ENCODE results near the gene CEMIP. TPM values are rescaled to one million over a fixed set of nuclear protein-coding genes. Genes with fewer than 3 reads are reported as not detected.

CEMIP gene
- total and polyA plus RNA-seq, 10 of the 15 experiments (the other 5 are each of a cell fraction or from before 2014, with no cell fraction given) = 0.01 to 0.44 (median 0.16) TPM; not detected in 6

DNA sequence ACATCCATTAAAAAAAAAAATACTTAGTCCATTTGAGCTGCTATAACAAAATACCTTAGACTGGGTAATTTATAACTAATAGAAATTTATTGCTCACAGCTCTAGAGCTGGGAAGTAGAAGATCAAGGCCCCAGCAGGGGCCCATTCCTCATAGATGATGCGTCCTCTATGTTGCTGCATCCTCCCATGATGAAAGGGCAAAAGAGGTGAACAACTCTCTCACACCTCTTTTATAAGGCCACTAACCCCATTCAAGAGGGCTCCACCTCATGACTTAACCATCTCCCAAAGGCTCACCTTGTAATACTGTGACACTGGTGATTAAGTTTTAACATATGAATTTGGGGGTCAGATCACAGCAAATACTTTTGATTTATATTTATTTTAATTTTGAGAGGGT is 218.5 kb downstream of the CEMIP start:
- Histone ChIP-seq H3K9ac (ENCODE audit: control insufficient read depth, insufficient read depth, low read length) (no peak overlapping the region), H3K9me3 (replicated peaks; ENCODE audit: control insufficient read depth, insufficient read depth, low read length) (no peaks in the 10 kb centered on the region; the same call in 2 of the 3 replicates), H3K79me2 (ENCODE audit: control insufficient read depth, insufficient read depth, low read length) (peaks cover 24% of the 10 kb centered on the region), H3K36me3 (ENCODE audit: control insufficient read depth in 2 of 2, insufficient read depth in 2 of 2, low read length in 1 of 2) (no peaks in the 10 kb centered on the region; a peak in 1 of 4 replicates), H3K27me3 (replicated peaks in 1 of 2; ENCODE audit: control insufficient read depth in 2 of 2, insufficient read depth in 2 of 2, low read length in 1 of 2) (no peaks in the 10 kb centered on the region), H3K4me2 (ENCODE audit: control insufficient read depth, insufficient read depth) (no peak overlapping the region), H2AFZ (ENCODE audit: control insufficient read depth, low read depth, low read length) (no peak overlapping the region), H4K20me1 (ENCODE audit: control insufficient read depth, insufficient read depth) (no peaks in the 10 kb centered on the region), H3K4me3 (no peak overlapping the region), H3K4me1 (ENCODE audit: control insufficient read depth, insufficient read depth, low read length) (peaks cover 15% of the 10 kb centered on the region), H3K27ac (ENCODE audit: control insufficient read depth, insufficient read depth) (no peak overlapping the region)
- in situ Hi-C loops (cut with MboI) = loop anchor here (5.0 to 10.0 kb wide), 2 partner anchors 270 to 297 kb away; no protein-coding TSS in a partner anchor
- FAIRE-seq = no peak
- DNase-seq (ENCODE audit: low read depth, low spot score) = no peak
- BruUV-seq (replicated peaks) = no TSS peak
- intact Hi-C loops (cut with micrococcal nuclease; ENCODE audit: unreplicated experiment) = no loop called here
- 100% methylated on average over 1 of the region's 1 CpG for WGBS (ENCODE audit: insufficient coverage, insufficient replicate concordance, low lambda C conversion rate, missing lambda C conversion rate)
- ChIA-PET RAD21 (ENCODE audit: unreplicated experiment) (interaction anchor here (0.9 to 2.0 kb wide), 2 partner anchors 265 to 268 kb away, joined by 4 to 11 read pairs; no protein-coding TSS in a partner anchor), POLR2A (interaction anchor here (0.9 to 1.7 kb wide), 2 partner anchors 11 to 17 kb away, joined by 3 to 4 read pairs; no protein-coding TSS in a partner anchor), SMC1A (ENCODE audit: uncharacterized antibody, unreplicated experiment) (interaction anchor here (0.9 to 1.9 kb wide), 5 partner anchors 11 to 277 kb away, joined by 3 to 9 read pairs (median 3); no protein-coding TSS in a partner anchor), CTCF (interaction anchor here (1.1 to 5.7 kb wide), 6 partner anchors 11 to 269 kb away, joined by 3 to 37 read pairs (median 4); no protein-coding TSS in a partner anchor)
- no peak for ATAC-seq
- TF ChIP-seq SUPT20H (IDR thresholded peaks at IDR 0.05; ENCODE audit: borderline replicate concordance, control insufficient read depth, low read depth, low read length) (no peak), SIX5 (IDR thresholded peaks at IDR 0.05; ENCODE audit: low read depth, low read length, severe bottlenecking) (no peak), SREBF1 (IDR thresholded peaks at IDR 0.05; ENCODE audit: low read length) (no peak)

DNA sequence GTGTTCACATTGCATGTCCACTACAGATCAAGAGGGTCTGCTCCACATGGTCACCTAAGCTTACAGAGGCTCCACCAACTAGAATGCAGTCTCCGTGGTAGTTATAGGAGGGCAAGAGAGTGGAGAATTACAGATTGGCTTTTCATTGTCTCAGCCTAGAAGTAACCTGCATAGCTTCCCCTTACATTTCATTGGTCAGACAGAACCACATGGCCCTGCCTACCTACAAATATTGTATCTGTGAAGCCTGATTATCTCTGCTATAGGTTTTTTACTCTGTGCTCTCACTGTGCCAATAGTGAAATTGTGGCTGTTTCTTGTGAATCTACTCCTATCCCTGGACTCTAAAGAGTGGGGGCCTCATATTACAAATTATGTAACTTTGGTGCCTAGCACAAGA is 219.1 kb downstream of the CEMIP start:
- ChIA-PET POLR2A (interaction anchor here (0.9 to 1.7 kb wide), 2 partner anchors 12 to 17 kb away, joined by 3 to 4 read pairs; no protein-coding TSS in a partner anchor), RAD21 (ENCODE audit: unreplicated experiment) (interaction anchor here (1.2 to 2.0 kb wide), 2 partner anchors 268 to 303 kb away, joined by 4 to 11 read pairs; no protein-coding TSS in a partner anchor), CTCF (interaction anchor here (1.4 to 5.7 kb wide), 4 partner anchors 12 to 268 kb away, joined by 3 to 37 read pairs (median 8); no protein-coding TSS in a partner anchor), SMC1A (ENCODE audit: uncharacterized antibody, unreplicated experiment) (interaction anchor here (0.7 to 1.9 kb wide), 5 partner anchors 25 to 276 kb away, joined by 3 to 9 read pairs (median 3); no protein-coding TSS in a partner anchor)
- ATAC-seq (no peak), DNase-seq (ENCODE audit: low read depth, low spot score) (no peak), FAIRE-seq (no peak)
- Histone ChIP-seq H2AFZ (ENCODE audit: control insufficient read depth, low read depth, low read length) (no peak overlapping the region), H3K4me1 (ENCODE audit: control insufficient read depth, insufficient read depth, low read length) (peaks cover 19% of the 10 kb centered on the region), H3K36me3 (ENCODE audit: control insufficient read depth in 2 of 2, insufficient read depth in 2 of 2, low read length in 1 of 2) (peaks cover 0 to under 1% of the 10 kb centered on the region in 2 experiments; a peak in 2 of 4 replicates), H3K27me3 (replicated peaks in 1 of 2; ENCODE audit: control insufficient read depth in 2 of 2, insufficient read depth in 2 of 2, low read length in 1 of 2) (no peaks in the 10 kb centered on the region), H4K20me1 (ENCODE audit: control insufficient read depth, insufficient read depth) (no peaks in the 10 kb centered on the region), H3K4me2 (ENCODE audit: control insufficient read depth, insufficient read depth) (0 out of 2 replicates have a peak overlapping the region, but pooled peaks have one; percentile 23), H3K9ac (ENCODE audit: control insufficient read depth, insufficient read depth, low read length) (no peak overlapping the region), H3K79me2 (ENCODE audit: control insufficient read depth, insufficient read depth, low read length) (peaks cover 29% of the 10 kb centered on the region), H3K9me3 (replicated peaks; ENCODE audit: control insufficient read depth, insufficient read depth, low read length) (no peaks in the 10 kb centered on the region; the same call in 2 of the 3 replicates), H3K4me3 (no peak overlapping the region), H3K27ac (ENCODE audit: control insufficient read depth, insufficient read depth) (no peak overlapping the region)
- intact Hi-C loops (cut with micrococcal nuclease; ENCODE audit: unreplicated experiment) (no loop called here), in situ Hi-C loops (cut with MboI) (loop anchor here (5.0 to 10.0 kb wide), 2 partner anchors 269 to 297 kb away; no protein-coding TSS in a partner anchor)
- BruUV-seq (replicated peaks) = no TSS peak
- 100% methylated on average over 1 of the region's 1 CpG for WGBS (ENCODE audit: insufficient coverage, insufficient replicate concordance, low lambda C conversion rate, missing lambda C conversion rate)
- TF ChIP-seq, protein P1, sequence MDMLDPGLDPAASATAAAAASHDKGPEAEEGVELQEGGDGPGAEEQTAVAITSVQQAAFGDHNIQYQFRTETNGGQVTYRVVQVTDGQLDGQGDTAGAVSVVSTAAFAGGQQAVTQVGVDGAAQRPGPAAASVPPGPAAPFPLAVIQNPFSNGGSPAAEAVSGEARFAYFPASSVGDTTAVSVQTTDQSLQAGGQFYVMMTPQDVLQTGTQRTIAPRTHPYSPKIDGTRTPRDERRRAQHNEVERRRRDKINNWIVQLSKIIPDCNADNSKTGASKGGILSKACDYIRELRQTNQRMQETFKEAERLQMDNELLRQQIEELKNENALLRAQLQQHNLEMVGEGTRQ (IDR thresholded peaks at IDR 0.05; ENCODE audit: borderline replicate concordance, low read depth, low read length) = peak; percentile 60; the same call in 1 of the 2 replicates
- TF ChIP-seq, protein P2, sequence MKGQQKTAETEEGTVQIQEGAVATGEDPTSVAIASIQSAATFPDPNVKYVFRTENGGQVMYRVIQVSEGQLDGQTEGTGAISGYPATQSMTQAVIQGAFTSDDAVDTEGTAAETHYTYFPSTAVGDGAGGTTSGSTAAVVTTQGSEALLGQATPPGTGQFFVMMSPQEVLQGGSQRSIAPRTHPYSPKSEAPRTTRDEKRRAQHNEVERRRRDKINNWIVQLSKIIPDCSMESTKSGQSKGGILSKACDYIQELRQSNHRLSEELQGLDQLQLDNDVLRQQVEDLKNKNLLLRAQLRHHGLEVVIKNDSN (IDR thresholded peaks at IDR 0.05; ENCODE audit: borderline replicate concordance, extremely low read length, insufficient read depth, low read depth, low read length) = peak; percentile 52
- TF ChIP-seq NFYB (IDR thresholded peaks at IDR 0.05; ENCODE audit: insufficient read depth, low read depth, low read length) (peak; percentile 99), RAD51 (IDR thresholded peaks at IDR 0.05) (peak; percentile 61; the same call in 1 of the 2 replicates), SP1 (IDR thresholded peaks at IDR 0.05; ENCODE audit: low read depth, low read length) (no peak)

All from GM12878 (cell line).